Measurements from ENCODE around the gene SLC16A5.
"Not testable (repeated sequence)": the region's sequence is repeated elsewhere in the genome, so short reads cannot be mapped to it uniquely, and the experiment has no call there.

Gene SLC16A5

GRCh38 chr17:75118307-75118706 is 30.6 kb downstream of the SLC16A5 start:
- H3K36me3 Mint-ChIP-seq, result peaks cover 19% of the 10 kb centered on the region
- H3K27me3 Mint-ChIP-seq, result no peaks in the 10 kb centered on the region
- no peak for DNase-seq (ENCODE audit: low spot score in 2 of 2)
- H3K4me3 Mint-ChIP-seq, result no peak overlapping the region
- no peak for ATAC-seq (ENCODE audit: low read depth)
- peaks cover 41% of the 10 kb centered on the region for H3K4me1 Mint-ChIP-seq
- H3K27ac Mint-ChIP-seq, result peak overlapping the region; percentile 63
- H3K9me3 Mint-ChIP-seq, result no peaks in the 10 kb centered on the region

GRCh38 chr17:75124041-75124818 is 36.5 kb downstream of the SLC16A5 start:
- peaks cover 13% of the 10 kb centered on the region for H3K36me3 Mint-ChIP-seq
- peak overlapping the region; percentile 29 for H3K4me3 Mint-ChIP-seq
- H3K4me1 Mint-ChIP-seq, result peaks cover 25% of the 10 kb centered on the region
- H3K27me3 Mint-ChIP-seq, result no peaks in the 10 kb centered on the region
- DNase-seq (ENCODE audit: low spot score in 2 of 2) (peak in 1 of 2 donors; percentile 10), ATAC-seq (ENCODE audit: low read depth) (peak; percentile 31)
- peak overlapping the region; percentile 64 for H3K27ac Mint-ChIP-seq
- H3K9me3 Mint-ChIP-seq, result no peaks in the 10 kb centered on the region

GRCh38 chr17:75124819-75125162 is 37.0 kb downstream of the SLC16A5 start:
- Mint-ChIP-seq H3K27ac (peak overlapping the region; percentile 64), H3K27me3 (no peaks in the 10 kb centered on the region), H3K9me3 (no peaks in the 10 kb centered on the region), H3K36me3 (peaks cover 16% of the 10 kb centered on the region), H3K4me1 (peaks cover 29% of the 10 kb centered on the region), H3K4me3 (peak overlapping the region; percentile 32)
- ATAC-seq (ENCODE audit: low read depth), result no peak
- DNase-seq (ENCODE audit: low spot score in 2 of 2), result no peak

- DNase-seq (ENCODE audit: low spot score in 2 of 2), result no peak
- H3K4me1 Mint-ChIP-seq, result peaks cover 30% of the 10 kb centered on the region
- H3K4me3 Mint-ChIP-seq, result peak overlapping the region; percentile 46
- peak overlapping the region; percentile 64 for H3K27ac Mint-ChIP-seq
- no peak for ATAC-seq (ENCODE audit: low read depth)
- peaks cover 10% of the 10 kb centered on the region for H3K36me3 Mint-ChIP-seq
- no peaks in the 10 kb centered on the region for H3K27me3 Mint-ChIP-seq
- H3K9me3 Mint-ChIP-seq, result no peaks in the 10 kb centered on the region
Measured at GRCh38 chr17:75125984-75126383, 38.2 kb downstream of the SLC16A5 start.

- Mint-ChIP-seq H3K4me3 (no peak overlapping the region), H3K9me3 (no peaks in the 10 kb centered on the region), H3K36me3 (peaks cover 6% of the 10 kb centered on the region), H3K27me3 (no peaks in the 10 kb centered on the region), H3K4me1 (peaks cover 28% of the 10 kb centered on the region), H3K27ac (no peak overlapping the region)
- DNase-seq (ENCODE audit: low spot score in 2 of 2) (no peak), ATAC-seq (ENCODE audit: low read depth) (no peak)
Measured at GRCh38 chr17:75126954-75127353, 39.2 kb downstream of the SLC16A5 start.

- H3K9me3 Mint-ChIP-seq; DNase-seq (ENCODE audit: low spot score in 2 of 2); ATAC-seq (ENCODE audit: low read depth); H3K4me3 Mint-ChIP-seq; H3K36me3 Mint-ChIP-seq; H3K27me3 Mint-ChIP-seq; H3K27ac Mint-ChIP-seq: not testable (repeated sequence)
- peaks cover 28% of the 10 kb centered on the region for H3K4me1 Mint-ChIP-seq
Measured at GRCh38 chr17:75127936-75128335, 40.2 kb downstream of the SLC16A5 start.

GRCh38 chr17:75128694-75129505 is 41.1 kb downstream of the SLC16A5 start:
- Mint-ChIP-seq H3K27me3 (no peaks in the 10 kb centered on the region), H3K27ac (no peak overlapping the region), H3K36me3 (peaks cover 6% of the 10 kb centered on the region), H3K9me3 (no peaks in the 10 kb centered on the region), H3K4me1 (peaks cover 26% of the 10 kb centered on the region), H3K4me3 (no peak overlapping the region)
- DNase-seq (ENCODE audit: low spot score in 2 of 2) (no peak), ATAC-seq (ENCODE audit: low read depth) (no peak)

- peaks cover 6% of the 10 kb centered on the region for H3K36me3 Mint-ChIP-seq
- ATAC-seq (ENCODE audit: low read depth) (no peak), DNase-seq (ENCODE audit: low spot score in 2 of 2) (no peak)
- no peaks in the 10 kb centered on the region for H3K27me3 Mint-ChIP-seq
- H3K4me3 Mint-ChIP-seq, result peak overlapping the region; percentile 59
- no peaks in the 10 kb centered on the region for H3K9me3 Mint-ChIP-seq
- peak overlapping the region; percentile 41 for H3K27ac Mint-ChIP-seq
- H3K4me1 Mint-ChIP-seq, result peaks cover 22% of the 10 kb centered on the region
Measured at GRCh38 chr17:75129576-75129975, 41.8 kb downstream of the SLC16A5 start.

- no peak for DNase-seq (ENCODE audit: low spot score in 2 of 2)
- Mint-ChIP-seq H3K27ac (peak overlapping the region; percentile 79), H3K27me3 (no peaks in the 10 kb centered on the region), H3K4me3 (peak overlapping the region; percentile 86), H3K36me3 (peaks cover 5% of the 10 kb centered on the region), H3K9me3 (no peaks in the 10 kb centered on the region), H3K4me1 (peaks cover 20% of the 10 kb centered on the region)
- no peak for ATAC-seq (ENCODE audit: low read depth)
Measured at GRCh38 chr17:75130059-75130631, 42.4 kb downstream of the SLC16A5 start.

- Mint-ChIP-seq H3K9me3 (no peaks in the 10 kb centered on the region), H3K27me3 (no peaks in the 10 kb centered on the region), H3K36me3 (peaks cover 4% of the 10 kb centered on the region), H3K27ac (peak overlapping the region; percentile 79), H3K4me3 (peak overlapping the region; percentile 86), H3K4me1 (peaks cover 18% of the 10 kb centered on the region)
- peak; percentile 28 to 37 for DNase-seq (ENCODE audit: low spot score in 2 of 2)
- peak; percentile 51 for ATAC-seq (ENCODE audit: low read depth)
Measured at GRCh38 chr17:75130632-75131277, 43.0 kb downstream of the SLC16A5 start.

GRCh38 chr17:75131278-75132017 is 43.7 kb downstream of the SLC16A5 start, which contains the start of gene NT5C:
Gene NT5C (minus strand): TSS chr17:75131742. CDS start chr17:75131707, 35 bp downstream.
- Mint-ChIP-seq H3K4me3 (peak within 1 kb of the TSS; percentile 86), H3K36me3 (peaks cover 4% of the 10 kb centered on the region), H3K4me1 (peaks cover 11% of the 10 kb centered on the region), H3K27ac (peak within 1 kb of the TSS; percentile 79), H3K9me3 (no peaks in the 10 kb centered on the region), H3K27me3 (no peaks in the 10 kb centered on the region)
- ATAC-seq (ENCODE audit: low read depth) (peak; percentile 81), DNase-seq (ENCODE audit: low spot score in 2 of 2) (peak; percentile 54 to 77)

- not testable (repeated sequence) for H3K9me3 Mint-ChIP-seq, H3K36me3 Mint-ChIP-seq
Measured at GRCh38 chr17:75132018-75133000, 44.6 kb downstream of the SLC16A5 start.

More at GRCh38 chr17:75132018-75133000, 44.6 kb downstream of the SLC16A5 start:
- peaks cover 11% of the 10 kb centered on the region for H3K4me1 Mint-ChIP-seq
- not testable (repeated sequence) for DNase-seq (ENCODE audit: low spot score in 2 of 2); ATAC-seq (ENCODE audit: low read depth); H3K27me3 Mint-ChIP-seq
- peak overlapping the region; percentile 86 for H3K4me3 Mint-ChIP-seq
- H3K27ac Mint-ChIP-seq, result peak overlapping the region; percentile 76

Data from memory B cell (primary cell).